Endothelial cell of umbilical vein (primary cell): Measurements from ENCODE around the gene PCDH19. TPM values are rescaled to one million over a fixed set of nuclear protein-coding genes. Genes with fewer than 3 reads are reported as not detected.
"Not testable (repeated sequence)": the region's sequence is repeated elsewhere in the genome, so short reads cannot be mapped to it uniquely, and the experiment has no call there.

Experiments used
- BruUV-seq: library from RNA; stranded (reverse); fragments of 400-500 nt; replicated peaks from 2 replicates; lab custom pipeline; 2021; lab: Mats Ljungman, UMichigan
- CTCF ChIA-PET: fragments of 300-600, 350-600 bp; sonication (Branson Sonifier 250); formaldehyde crosslinking; loops from one replicate; lab custom pipeline; 2021; ENCODE audit warnings: antibody characterized with exemption, inconsistent platforms; lab: Charles Lee
- POLR2A ChIA-PET: fragments of 300-600, 350-600 bp; sonication (Branson Sonifier 250); formaldehyde crosslinking; loops from one replicate; lab custom pipeline; 2021; ENCODE audit warnings: antibody characterized with exemption, inconsistent platforms; lab: Charles Lee
- DNase-seq: peaks from one replicate; pipeline ENCODE4 v3.0.0-alpha.2; 2011; ENCODE audit warnings: low read depth, low spot score
- FAIRE-seq: peaks from 2 replicates; lab custom pipeline; 2011; peaks lifted over from hg19 to GRCh38; lab: Jason Lieb, UNC
- H2AFZ ChIP-seq: 2 replicates; pipeline ENCODE4 v1.6.0; 2012; ENCODE audit warnings: low read depth, low read length, control low read depth, inconsistent platforms
- H3K27ac ChIP-seq: 2 replicates; pipeline ENCODE4 v1.5.1; 2011; ENCODE audit warnings: low read depth, mild to moderate bottlenecking, control low read depth, low read length, moderate library complexity; ENCODE audit not compliant: insufficient read depth
- H3K27me3 ChIP-seq, 2 experiments: 2 replicates each; pipeline versions ENCODE4 v1.6.0 to v1.6.1; 2011; ENCODE audit warnings: low read length in 2 of 2, mixed read lengths in 1 of 2; ENCODE audit not compliant: control insufficient read depth in 2 of 2, insufficient read depth in 2 of 2
- H3K36me3 ChIP-seq, 2 experiments: 2 replicates in 1 of 2; 3 replicates in 1 of 2; pipeline ENCODE4 v1.5.1; 2011; ENCODE audit warnings: low read length in 2 of 2, mild to moderate bottlenecking in 1 of 2, moderate library complexity in 1 of 2; ENCODE audit not compliant: control insufficient read depth in 2 of 2, insufficient read depth in 2 of 2; ENCODE audit errors: extremely low read depth in 1 of 2
- H3K4me1 ChIP-seq: 3 replicates; pipeline ENCODE4 v1.5.1; 2011; ENCODE audit warnings: mild to moderate bottlenecking, low read length; ENCODE audit not compliant: control insufficient read depth, insufficient read depth; ENCODE audit errors: extremely low read depth
- H3K4me2 ChIP-seq: 2 replicates; pipeline ENCODE4 v1.6.1; 2011; ENCODE audit warnings: low read length, control low read depth, mixed read lengths; ENCODE audit not compliant: insufficient read depth
- H3K4me3 ChIP-seq, 3 experiments: fragments of 200-600 bp in 1 of 3; sonication (generic), shearing (Covaris generic) in 1 of 3; replicated peaks in 1 of 3; 2 replicates each; pipeline ENCODE4 v1.5.1; 2011 to 2016; ENCODE audit warnings: control low read depth in 3 of 3, low read length in 3 of 3, mild to moderate bottlenecking in 2 of 3, inconsistent platforms in 1 of 3, low read depth in 1 of 3, moderate library complexity in 1 of 3; ENCODE audit not compliant: insufficient read depth in 1 of 3
- H3K79me2 ChIP-seq: 2 replicates; pipeline ENCODE4 v1.6.0; 2012; ENCODE audit warnings: low read length, inconsistent platforms; ENCODE audit not compliant: control insufficient read depth, insufficient read depth
- H3K9ac ChIP-seq: replicated peaks from 2 replicates; pipeline ENCODE3; 2011; ENCODE audit warnings: low read length, control low read depth; ENCODE audit not compliant: insufficient read depth; ENCODE audit errors: extremely low read depth
- H3K9me1 ChIP-seq: replicated peaks from 3 replicates; pipeline ENCODE4 v1.6.0; 2011; ENCODE audit warnings: mild to moderate bottlenecking, low read length; ENCODE audit not compliant: control insufficient read depth, insufficient read depth; ENCODE audit errors: extremely low read depth
- H3K9me3 ChIP-seq: replicated peaks from 2 replicates; pipeline ENCODE4 v1.5.1; 2012; ENCODE audit warnings: low read length, inconsistent platforms; ENCODE audit not compliant: control insufficient read depth, insufficient read depth
- H4K20me1 ChIP-seq: replicated peaks from 2 replicates; pipeline ENCODE3; 2011; ENCODE audit warnings: mild to moderate bottlenecking, low read length; ENCODE audit not compliant: control insufficient read depth, insufficient read depth; ENCODE audit errors: extremely low read depth
- CTCF ChIP-seq, 2 donors: IDR thresholded peaks; 1 replicate in 1 of 2; 2 replicates in 1 of 2; pipeline ENCODE4 v1.5.1; 2011; ENCODE audit warnings: low read length in 2 of 2, mild to moderate bottlenecking in 2 of 2, moderate library complexity in 2 of 2, control low read depth in 1 of 2, inconsistent platforms in 1 of 2, low read depth in 1 of 2; ENCODE audit not compliant: insufficient read depth in 1 of 2; ENCODE audit errors: extremely low read depth in 1 of 2
- EZH2 ChIP-seq: IDR thresholded peaks from 2 replicates; pipeline ENCODE4 v1.6.1; 2012; ENCODE audit warnings: borderline replicate concordance, low read depth, mild to moderate bottlenecking, moderate library complexity, low read length, inconsistent platforms; ENCODE audit not compliant: severe bottlenecking
- FOS ChIP-seq: IDR thresholded peaks from 2 replicates; pipeline ENCODE4 v1.6.1; 2011; ENCODE audit warnings: mild to moderate bottlenecking, low read length, moderate library complexity, borderline replicate concordance; ENCODE audit not compliant: insufficient read depth
- GATA2 ChIP-seq: IDR thresholded peaks from 2 replicates; pipeline ENCODE4 v1.7.0; 2011; ENCODE audit warnings: low read depth, mild to moderate bottlenecking, moderate library complexity, mixed read lengths, low read length; ENCODE audit not compliant: insufficient read length, insufficient read depth
- JUN ChIP-seq: IDR thresholded peaks from 2 replicates; pipeline ENCODE4 v1.6.1; 2011; ENCODE audit warnings: borderline replicate concordance, low read depth; ENCODE audit not compliant: insufficient read length, insufficient read depth
- MAX ChIP-seq: IDR thresholded peaks from 2 replicates; pipeline ENCODE4 v1.6.1; 2011; ENCODE audit not compliant: insufficient read depth, insufficient read length
- MYC ChIP-seq: IDR thresholded peaks from one replicate; pipeline ENCODE4 v1.6.1; 2011; ENCODE audit warnings: mild to moderate bottlenecking, low read depth, low read length
- POLR2A ChIP-seq: IDR thresholded peaks from 2 replicates; pipeline ENCODE4 v1.6.1; 2012; ENCODE audit warnings: low read depth, mild to moderate bottlenecking, control low read depth, low read length
- POLR2AphosphoS5 ChIP-seq: IDR thresholded peaks from 2 replicates; pipeline ENCODE4 v1.6.1; 2012; ENCODE audit warnings: low read depth, mild to moderate bottlenecking, control low read depth, low read length, moderate library complexity; ENCODE audit not compliant: insufficient read depth
- dilution Hi-C: fragments of 300-500 bp; cut with MboI; formaldehyde crosslinking; loops from one replicate; pipeline ENCODE4 v1.15.0; 2019; ENCODE audit warnings: low sequenced_read_pairs; ENCODE audit not compliant: extremely low pct_ligation_motif_present
- intact Hi-C: fragments of 100-400 bp; cut with micrococcal nuclease; formaldehyde crosslinking; loops from one replicate; pipeline ENCODE4 v1.10.0; 2022
- polyA plus RNA-seq, 4 experiments: library from polyadenylated mRNA; depleted of rRNA in 3 of 4; stranded (reverse) in 3 of 4; unstranded in 1 of 4; fragments of >200 nt; gene quantifications; 2 replicates each; pipeline versions ENCODE4 v1.2.1 to v1.2.3, GENCODE V29; 2011 to 2012; ENCODE audit warnings: missing spikeins in 1 of 4
- total RNA-seq: library from RNA; stranded (reverse); gene quantifications from 2 replicates; pipeline ENCODE4 v1.2.3, GENCODE V29; 2021

PCDH19 gene
- total and polyA plus RNA-seq, 2 donors (not counting 3 experiments of a cell fraction or from before 2014, with no cell fraction given) = 1.2 to 4.3 TPM

GRCh38 chrX:100445593-100445992 lies 35.5 kb upstream of the PCDH19 start:
- dilution Hi-C loops = no loop called here
- POLR2A ChIA-PET = no interaction called here

GRCh38 chrX:100441321-100441720 lies 31.2 kb upstream of the PCDH19 start:
- H3K27ac ChIP-seq, H3K9ac ChIP-seq, H3K4me1 ChIP-seq, FAIRE-seq, dilution Hi-C loops, DNase-seq, BruUV-seq, H2AFZ ChIP-seq, H3K36me3 ChIP-seq, H3K9me1 ChIP-seq, H4K20me1 ChIP-seq, CTCF ChIA-PET, H3K4me2 ChIP-seq, POLR2A ChIA-PET, H3K4me3 ChIP-seq, H3K9me3 ChIP-seq, H3K79me2 ChIP-seq, H3K27me3 ChIP-seq, intact Hi-C loops: not testable (repeated sequence)

More at GRCh38 chrX:100445593-100445992, 35.5 kb upstream of the PCDH19 start:
- FAIRE-seq (no peak), DNase-seq (no peak)
- TF ChIP-seq JUN (no peak), EZH2 (no peak), GATA2 (no peak), MAX (no peak), MYC (no peak), FOS (no peak), POLR2AphosphoS5 (no peak), CTCF (IDR thresholded peaks at IDR 0.05; ENCODE audit: extremely low read depth in 1 of 2, insufficient read depth in 1 of 2, low read depth in 1 of 2, low read length in 2 of 2) (no peak), POLR2A (no peak)
- no TSS peak for BruUV-seq
- H3K36me3 ChIP-seq = no peaks in the 10 kb centered on the region
- no peaks in the 10 kb centered on the region for H3K27me3 ChIP-seq
- H3K4me2 ChIP-seq = no peak overlapping the region
- no peaks in the 10 kb centered on the region for H3K9me1 ChIP-seq
- H3K27ac ChIP-seq = no peak overlapping the region
- H3K4me3 ChIP-seq = no peak overlapping the region
- no peak overlapping the region for H3K9ac ChIP-seq
- intact Hi-C loops = no loop called here
- peaks cover 10% of the 10 kb centered on the region for H3K4me1 ChIP-seq
- no peaks in the 10 kb centered on the region for H3K79me2 ChIP-seq
- no peaks in the 10 kb centered on the region for H3K9me3 ChIP-seq
- CTCF ChIA-PET = interaction anchor here (1.0 to 3.7 kb wide), 3 partner anchors 32 to 226 kb away, joined by 3 to 20 read pairs (median 7); no protein-coding TSS in a partner anchor
- H4K20me1 ChIP-seq = no peaks in the 10 kb centered on the region
- no peak overlapping the region for H2AFZ ChIP-seq
